GM18951 (cell line): Measurements from ENCODE around the gene SPAG6.

Experiments used
- POLR2A ChIP-seq: IDR thresholded peaks from 4 replicates; pipeline ENCODE4 v1.6.1; 2011; ENCODE audit warnings: mild to moderate bottlenecking; ENCODE audit not compliant: insufficient read length, insufficient read depth; ENCODE audit errors: extremely low read depth
- in situ Hi-C: fragments of 300-500 bp; cut with MboI; formaldehyde crosslinking; loops from one replicate; pipeline ENCODE4 v1.12.0; 2022; ENCODE audit warnings: low sequenced_read_pairs, mixed read lengths, inconsistent platforms; ENCODE audit not compliant: unreplicated experiment

The SPAG6 gene

DNA sequence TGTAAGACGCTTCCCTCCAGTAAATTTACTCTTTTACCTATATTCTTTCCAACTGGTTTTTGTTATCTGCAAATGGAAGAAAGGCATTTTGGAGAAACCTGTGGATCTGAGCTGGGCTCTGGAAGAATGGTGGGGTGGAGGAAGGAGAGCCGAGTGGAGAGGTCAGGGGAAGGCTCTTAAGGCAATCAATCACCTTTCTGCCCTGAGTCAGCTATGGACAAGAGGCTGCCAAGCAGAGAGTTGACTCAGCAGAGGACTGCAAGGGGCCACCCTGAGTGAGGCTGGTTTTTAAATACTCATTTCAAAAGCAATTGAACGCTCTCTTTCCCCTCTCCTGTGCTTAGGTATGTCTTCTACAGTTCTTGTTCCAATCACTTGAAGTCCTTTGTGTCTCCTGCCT is 81.8 kb downstream of the SPAG6 start:
- in situ Hi-C loops = no loop called here
- no peak for TF ChIP-seq POLR2A

DNA sequence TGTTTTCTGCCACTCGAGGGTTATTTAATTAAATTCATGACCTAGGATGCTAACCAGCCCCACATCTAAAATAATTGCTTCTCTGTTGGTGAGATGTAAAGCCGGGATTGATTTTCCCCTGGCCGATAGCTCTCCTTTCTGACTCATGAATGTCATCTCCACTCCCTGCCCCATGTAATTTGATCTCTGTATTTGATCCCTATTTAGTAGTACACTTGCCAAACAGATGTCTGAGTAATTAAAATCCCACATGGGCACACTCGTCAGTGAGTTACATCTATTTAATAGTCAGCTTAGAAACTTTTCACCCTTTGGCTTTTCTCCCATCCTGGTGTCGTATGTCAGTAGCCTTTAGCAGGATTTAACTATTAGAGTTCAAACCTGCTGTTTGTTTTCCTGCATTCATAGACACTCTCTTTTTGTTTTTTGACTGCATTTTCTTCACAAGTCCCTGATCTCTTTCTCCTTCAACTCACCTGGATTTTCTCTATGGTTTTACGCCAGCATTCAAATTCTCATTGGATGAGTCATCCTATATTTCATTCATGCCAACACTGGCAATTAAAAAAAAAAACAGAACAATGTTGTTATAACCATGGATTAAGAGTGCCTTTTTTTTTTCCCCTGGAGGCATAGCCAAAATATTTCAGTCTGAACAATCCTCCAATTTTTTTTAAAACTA is 82.7 kb downstream of the SPAG6 start:
- in situ Hi-C loops = no loop called here
- no peak for TF ChIP-seq POLR2A

DNA sequence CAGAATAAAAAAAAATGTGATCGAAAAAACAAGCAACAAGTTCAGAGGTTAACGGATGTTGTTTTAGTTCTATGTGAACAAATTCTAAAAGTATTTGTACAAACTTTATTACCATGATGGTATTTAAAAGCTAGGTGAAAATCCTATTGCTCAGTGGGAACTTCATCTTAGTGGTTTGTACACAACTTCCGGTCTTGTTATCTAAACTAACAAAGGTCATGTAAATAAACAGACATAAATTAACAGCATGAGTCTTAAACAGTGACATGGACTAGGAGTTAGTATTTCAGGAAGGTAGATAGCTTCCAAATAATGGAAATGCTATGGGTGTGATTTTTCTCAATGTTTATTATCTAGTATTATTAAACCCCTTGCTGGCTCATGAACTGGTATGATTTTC is 83.8 kb downstream of the SPAG6 start:
- TF ChIP-seq POLR2A = no peak
- in situ Hi-C loops = no loop called here

DNA sequence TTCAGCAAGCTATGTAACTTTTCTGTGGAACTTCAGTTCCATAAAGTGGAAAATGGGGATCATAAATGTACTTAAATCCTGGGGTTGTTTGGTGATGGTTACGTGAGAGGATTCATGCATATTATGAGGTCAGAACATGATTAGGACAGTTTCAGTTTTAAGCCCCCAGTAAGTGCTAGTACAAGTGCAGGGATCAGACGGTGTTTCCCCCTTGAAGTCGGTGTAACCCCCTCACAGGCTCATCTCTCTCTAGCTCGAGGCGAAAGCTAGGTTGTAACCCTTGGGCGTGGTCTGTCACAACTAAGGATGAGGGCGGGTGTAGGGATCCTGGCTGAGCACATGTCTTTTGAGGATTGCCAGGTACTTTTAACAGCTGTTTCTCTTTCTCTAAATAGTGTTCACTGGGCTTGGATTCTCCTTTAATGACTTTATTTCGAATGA is 84.7 kb downstream of the SPAG6 start:
- in situ Hi-C loops = no loop called here
- no peak for TF ChIP-seq POLR2A

DNA sequence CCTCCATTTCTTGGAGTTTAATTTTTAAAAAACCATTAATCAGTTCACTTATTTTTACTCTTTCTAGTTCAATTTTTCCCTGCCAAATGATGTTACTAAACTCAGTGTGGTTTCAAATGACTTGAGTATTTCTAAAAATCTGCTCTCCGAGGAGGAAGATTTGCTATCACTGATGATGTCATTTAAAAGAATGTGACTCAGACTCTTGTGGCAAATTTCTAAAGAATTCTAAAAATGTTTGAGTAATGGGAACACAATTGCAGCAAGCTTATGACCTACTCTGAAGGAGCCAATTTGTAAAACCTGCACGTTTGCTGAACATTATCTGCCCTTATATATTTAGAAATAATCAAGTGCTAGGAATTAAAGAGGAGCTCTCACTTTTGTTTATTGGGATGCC is 88.6 kb downstream of the SPAG6 start:
- in situ Hi-C loops = no loop called here

DNA sequence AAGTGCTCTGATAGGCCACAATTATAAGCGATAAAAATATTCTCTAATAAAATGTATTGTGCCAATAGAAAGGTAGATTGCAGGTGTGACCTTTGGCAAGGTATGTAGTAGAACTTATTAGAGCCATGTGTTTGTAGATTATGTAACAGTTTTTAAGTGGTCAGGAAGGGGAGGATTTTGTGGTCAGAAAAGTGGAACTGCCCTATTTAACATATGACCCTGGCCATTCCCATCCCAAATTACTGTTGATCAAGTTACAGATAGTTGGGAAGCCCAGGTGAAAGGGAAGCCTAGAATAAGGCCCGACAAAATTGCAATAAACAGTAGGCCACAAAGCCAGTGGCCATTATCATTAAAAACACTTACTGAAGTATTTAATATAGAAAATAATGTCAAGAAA is 89.2 kb downstream of the SPAG6 start:
- no peak for TF ChIP-seq POLR2A
- in situ Hi-C loops = no loop called here

More for the DNA sequence above, 88.6 kb downstream of the SPAG6 start:
- no peak for TF ChIP-seq POLR2A

DNA sequence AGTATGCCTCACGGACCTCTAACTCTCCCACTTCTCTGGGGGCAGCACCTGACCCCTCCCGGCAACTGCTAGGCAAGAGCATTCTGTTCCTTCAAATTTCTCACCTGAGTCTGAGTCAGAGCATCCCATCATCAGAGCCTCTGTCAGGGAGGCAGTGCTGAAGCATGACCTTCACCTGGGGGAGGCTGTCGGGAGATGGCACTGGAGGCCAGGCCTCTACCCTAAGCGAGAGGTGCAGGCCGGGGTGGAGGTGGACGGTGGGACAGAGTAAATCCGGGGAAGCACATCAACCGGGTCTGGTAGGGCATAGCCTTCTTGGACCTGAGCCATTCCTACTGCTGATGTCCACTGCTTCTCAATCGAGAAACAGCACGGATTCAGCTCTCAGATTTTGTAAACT is 90.4 kb downstream of the SPAG6 start:
- in situ Hi-C loops = no loop called here
- no peak for TF ChIP-seq POLR2A

DNA sequence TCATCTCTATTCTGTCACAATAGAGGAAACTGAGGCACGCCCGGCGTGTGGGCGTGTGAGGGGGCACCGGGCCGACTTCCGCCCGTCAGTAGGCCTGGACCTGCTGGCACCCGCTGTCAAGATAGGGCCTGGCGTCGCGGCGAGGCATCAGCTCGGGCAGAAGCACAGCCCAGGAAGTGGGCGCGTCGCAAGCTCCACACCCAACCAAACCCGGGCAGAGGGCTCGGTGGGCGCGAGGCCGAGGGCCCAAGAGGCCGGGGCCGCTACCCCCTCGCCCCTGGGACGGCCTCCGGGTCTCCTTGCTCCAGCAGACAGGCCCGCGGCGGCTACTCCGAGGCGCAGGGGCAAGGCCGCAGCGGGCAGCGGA is 91.2 kb downstream of the SPAG6 start:
- in situ Hi-C loops = no loop called here
- TF ChIP-seq POLR2A = no peak

DNA sequence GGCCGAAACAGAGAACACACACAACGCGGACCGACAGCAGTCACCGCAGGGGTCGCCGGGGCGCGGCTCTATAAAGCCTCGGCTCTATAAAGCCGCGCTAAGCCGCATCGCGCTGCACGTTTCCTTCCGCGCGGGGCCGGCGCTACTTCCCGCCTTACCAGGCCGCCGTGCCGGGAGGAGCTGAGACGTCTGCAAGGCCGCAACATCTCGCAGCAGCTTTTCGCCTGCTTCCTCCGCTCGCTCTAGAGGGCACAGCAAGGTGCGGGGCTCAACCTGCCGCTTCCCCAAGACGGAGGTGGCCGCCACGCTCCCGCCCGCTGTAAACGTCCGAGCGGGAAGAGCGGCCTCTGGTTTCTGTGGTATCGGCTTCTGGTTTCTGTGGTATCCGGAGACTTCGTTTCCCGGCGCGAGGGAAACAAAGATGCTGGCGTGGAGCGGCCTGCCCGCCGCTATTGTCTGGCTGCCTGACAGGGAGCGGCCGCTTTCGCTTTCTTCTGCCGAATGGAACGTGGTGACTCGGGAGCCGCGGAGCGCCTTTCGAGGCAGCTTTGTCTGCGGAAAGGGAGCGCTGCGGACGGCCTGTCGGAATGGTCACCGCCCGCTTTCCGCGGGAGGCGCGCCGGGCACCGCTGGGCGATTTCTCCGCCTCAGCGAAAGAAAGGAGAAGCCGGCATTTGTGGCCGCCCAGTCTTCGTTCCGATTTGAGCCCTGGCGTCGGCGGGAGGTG is 91.8 kb downstream of the SPAG6 start:
- TF ChIP-seq POLR2A = peak; percentile 87
- in situ Hi-C loops = no loop called here

DNA sequence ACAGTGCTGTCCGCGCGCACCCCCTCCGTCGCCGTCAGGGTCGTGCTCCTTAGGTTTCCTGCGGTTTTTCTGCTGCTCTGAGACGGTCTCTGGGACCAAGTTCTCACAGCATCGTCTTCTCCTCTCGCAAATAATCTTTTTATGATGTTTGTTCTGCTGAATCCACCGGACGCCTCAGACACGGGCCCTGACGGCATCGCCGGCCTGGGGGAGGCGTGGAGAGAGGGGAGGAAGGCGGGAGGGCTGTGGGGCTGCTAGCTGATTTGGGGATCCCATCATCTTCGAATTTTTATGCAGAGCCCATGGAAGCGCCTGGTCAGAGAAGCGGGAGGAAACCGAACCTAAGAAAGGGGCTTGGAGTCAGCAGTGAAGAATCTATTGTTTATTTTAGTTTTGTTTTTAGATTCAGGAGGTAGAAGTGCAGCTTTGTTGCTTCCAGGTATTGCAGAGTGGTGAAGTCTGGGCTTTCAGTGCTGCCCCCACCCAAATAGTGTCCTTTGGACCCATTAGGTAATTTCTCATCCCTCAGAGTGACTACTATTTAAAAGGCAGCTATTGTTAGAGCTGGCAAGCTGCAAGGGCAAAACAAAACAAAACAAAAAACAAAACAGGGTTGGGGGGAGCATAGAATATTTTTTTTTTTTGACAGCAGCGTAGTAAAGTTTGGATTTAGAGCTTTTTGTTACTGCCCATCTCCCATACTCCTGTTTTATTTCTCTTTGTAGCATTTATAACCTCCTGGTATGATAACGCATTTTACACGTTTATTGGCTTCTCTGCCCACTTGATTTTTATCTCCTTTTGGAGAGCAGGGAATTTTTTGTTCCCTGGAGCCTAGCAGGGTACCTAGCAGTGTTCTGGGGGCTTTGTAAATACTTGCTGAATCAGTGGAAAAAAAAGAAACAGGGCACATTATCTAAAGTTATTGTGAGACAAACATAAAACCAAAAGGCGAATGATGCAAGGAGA is 92.6 kb downstream of the SPAG6 start:
- in situ Hi-C loops = no loop called here
- no peak for TF ChIP-seq POLR2A

DNA sequence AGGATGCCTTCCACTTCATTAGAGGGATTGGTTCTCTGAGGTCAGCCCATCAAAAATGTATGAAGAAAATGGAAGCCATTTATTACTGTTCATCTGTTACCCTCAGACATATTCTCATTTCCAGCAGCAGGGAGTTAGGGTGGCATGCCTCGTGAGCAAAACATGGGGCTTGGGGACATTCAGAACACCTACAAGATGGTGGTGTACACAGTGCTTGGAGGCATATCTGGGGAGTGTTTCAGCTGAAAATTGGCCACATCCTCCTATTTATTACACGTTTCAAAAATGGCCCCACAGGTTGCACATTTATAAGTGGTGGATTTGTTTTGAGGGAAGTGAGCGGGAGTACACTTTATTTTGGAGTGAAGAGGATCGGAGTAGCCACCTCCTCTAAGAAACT is 93.4 kb downstream of the SPAG6 start:
- in situ Hi-C loops = no loop called here
- TF ChIP-seq POLR2A = no peak

DNA sequence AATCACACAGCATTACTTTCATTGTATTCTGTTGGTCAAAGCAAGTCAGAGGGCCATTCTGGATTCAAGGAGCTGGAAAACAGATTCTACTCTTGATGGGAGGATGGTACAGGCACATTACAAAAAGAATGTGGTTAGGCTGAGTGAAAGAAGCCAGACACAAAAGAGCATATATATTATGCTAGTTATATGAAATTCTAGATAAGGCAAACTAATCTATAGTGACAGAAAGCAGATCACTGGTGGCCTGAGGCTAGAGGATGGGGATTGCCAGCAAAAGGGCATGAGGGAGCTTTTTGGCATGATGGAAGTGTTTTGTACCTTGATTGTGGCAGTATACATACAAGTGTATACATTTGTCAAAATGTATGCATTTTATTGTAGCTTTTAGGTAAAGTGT is 96.8 kb downstream of the SPAG6 start:
- TF ChIP-seq POLR2A = no peak
- in situ Hi-C loops = no loop called here

DNA sequence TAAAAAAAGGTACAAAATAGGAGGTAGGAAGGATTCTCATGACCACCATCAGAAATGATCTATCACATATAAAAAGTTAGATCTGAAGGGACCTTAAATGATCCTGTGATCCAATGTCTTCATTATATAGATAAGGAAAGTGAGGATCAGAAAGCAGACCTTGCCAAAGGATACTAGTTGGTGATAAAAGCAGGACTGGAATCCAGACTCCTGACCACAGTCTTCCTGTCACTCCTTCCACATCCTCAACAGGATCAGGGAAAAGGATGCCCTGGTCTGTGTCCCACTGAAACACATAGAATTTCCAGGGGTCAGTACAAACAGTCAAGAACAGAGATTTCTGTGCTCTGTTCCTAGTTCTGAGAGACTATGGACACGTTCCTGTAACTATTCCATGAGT is 97.2 kb downstream of the SPAG6 start:
- no peak for TF ChIP-seq POLR2A
- in situ Hi-C loops = no loop called here
